ENCODE results near the gene TPCN1.
"Not testable (repeated sequence)": the region's sequence is repeated elsewhere in the genome, so short reads cannot be mapped to it uniquely, and the experiment has no call there.

The TPCN1 gene

GRCh38 chr12:113204804-113205203 is 16.5 kb upstream of the TPCN1 start:
- no peak overlapping the region for H3K4ac ChIP-seq (ENCODE audit: low read length)
- H3K14ac ChIP-seq (ENCODE audit: low read length): no peak overlapping the region
- H2BK15ac ChIP-seq (ENCODE audit: low read length): no peak overlapping the region
- peaks cover 0 to 7% of the 10 kb centered on the region in 2 donors for H3K9me3 ChIP-seq (replicated peaks in 1 of 2; ENCODE audit: control insufficient read depth in 2 of 2, insufficient read depth in 1 of 2, low read depth in 1 of 2, low read length in 2 of 2)
- H2BK5ac ChIP-seq (ENCODE audit: low read length): no peak overlapping the region
- no peak for DNase-seq (ENCODE audit: low spot score)
- no peak overlapping the region for H3K23ac ChIP-seq (ENCODE audit: low read depth, low read length, poor library complexity)
- no peak overlapping the region for H4K91ac ChIP-seq (ENCODE audit: low read depth, low read length, poor library complexity)
- no peak overlapping the region for H3K4me2 ChIP-seq (ENCODE audit: insufficient read depth, low read length, poor library complexity, severe bottlenecking)
- no peaks in the 10 kb centered on the region for H3K4me1 ChIP-seq (ENCODE audit: control insufficient read depth in 2 of 2, insufficient read depth in 1 of 2, low read depth in 1 of 2, low read length in 2 of 2)
- H4K8ac ChIP-seq (ENCODE audit: low read depth, low read length): no peak overlapping the region
- no peak overlapping the region for H2AFZ ChIP-seq (ENCODE audit: low read length)
- H2AK5ac ChIP-seq (ENCODE audit: low read depth, low read length): no peak overlapping the region
- WGBS, 2 donors (ENCODE audit: extremely low coverage in 2 of 2, insufficient read length in 2 of 2, insufficient replicate concordance in 1 of 2): no CpG with 5 or more reads among the region's 3 CpGs
- no peak overlapping the region for H2BK12ac ChIP-seq (ENCODE audit: low read length)
- H3K27me3 ChIP-seq (ENCODE audit: control insufficient read depth in 3 of 3, insufficient read depth in 3 of 3, low read depth in 1 of 3, low read length in 3 of 3): no peaks in the 10 kb centered on the region
- H3K9ac ChIP-seq (ENCODE audit: low read depth, low read length, poor library complexity): no peak overlapping the region
- H3K36me3 ChIP-seq (replicated peaks in 1 of 2; ENCODE audit: control insufficient read depth in 2 of 2, insufficient read depth in 2 of 2, low read length in 2 of 2): no peaks in the 10 kb centered on the region
- H2BK120ac ChIP-seq (ENCODE audit: low read depth, low read length): no peak overlapping the region
- no peak overlapping the region for H3K4me3 ChIP-seq (ENCODE audit: low read length in 2 of 2)
- H3K18ac ChIP-seq (ENCODE audit: low read length): no peak overlapping the region
- H3K79me1 ChIP-seq (ENCODE audit: low read depth, low read length): no peaks in the 10 kb centered on the region
- no peak overlapping the region for H3K27ac ChIP-seq (replicated peaks; ENCODE audit: low read length)

- not testable (repeated sequence) for H3K9me3 ChIP-seq (replicated peaks in 1 of 2; ENCODE audit: control insufficient read depth in 2 of 2, insufficient read depth in 1 of 2, low read depth in 1 of 2, low read length in 2 of 2); H3K27ac ChIP-seq (replicated peaks; ENCODE audit: low read length); H2AFZ ChIP-seq (ENCODE audit: low read length); H3K79me1 ChIP-seq (ENCODE audit: low read depth, low read length); H2BK15ac ChIP-seq (ENCODE audit: low read length); H3K23ac ChIP-seq (ENCODE audit: low read depth, low read length, poor library complexity); H3K9ac ChIP-seq (ENCODE audit: low read depth, low read length, poor library complexity); H3K4me3 ChIP-seq (ENCODE audit: low read length in 2 of 2); H3K4me1 ChIP-seq (ENCODE audit: control insufficient read depth in 2 of 2, insufficient read depth in 1 of 2, low read depth in 1 of 2, low read length in 2 of 2); H3K14ac ChIP-seq (ENCODE audit: low read length); H2AK5ac ChIP-seq (ENCODE audit: low read depth, low read length); H2BK120ac ChIP-seq (ENCODE audit: low read depth, low read length); H3K27me3 ChIP-seq (ENCODE audit: control insufficient read depth in 3 of 3, insufficient read depth in 3 of 3, low read depth in 1 of 3, low read length in 3 of 3); DNase-seq (ENCODE audit: low spot score); H3K4me2 ChIP-seq (ENCODE audit: insufficient read depth, low read length, poor library complexity, severe bottlenecking); H2BK5ac ChIP-seq (ENCODE audit: low read length); H4K91ac ChIP-seq (ENCODE audit: low read depth, low read length, poor library complexity); H3K18ac ChIP-seq (ENCODE audit: low read length); H4K8ac ChIP-seq (ENCODE audit: low read depth, low read length); H3K36me3 ChIP-seq (replicated peaks in 1 of 2; ENCODE audit: control insufficient read depth in 2 of 2, insufficient read depth in 2 of 2, low read length in 2 of 2); H2BK12ac ChIP-seq (ENCODE audit: low read length); H3K4ac ChIP-seq (ENCODE audit: low read length)
- no CpG with 5 or more reads among the region's 5 CpGs for WGBS, 2 donors (ENCODE audit: extremely low coverage in 2 of 2, insufficient read length in 2 of 2, insufficient replicate concordance in 1 of 2)
Measured at GRCh38 chr12:113206802-113207201, 14.5 kb upstream of the TPCN1 start.

- H3K27me3 ChIP-seq (ENCODE audit: control insufficient read depth in 3 of 3, insufficient read depth in 3 of 3, low read depth in 1 of 3, low read length in 3 of 3): no peaks in the 10 kb centered on the region
- H3K4me1 ChIP-seq (ENCODE audit: control insufficient read depth in 2 of 2, insufficient read depth in 1 of 2, low read depth in 1 of 2, low read length in 2 of 2): no peaks in the 10 kb centered on the region
- no peak overlapping the region for H2AFZ ChIP-seq (ENCODE audit: low read length)
- H3K4me2 ChIP-seq (ENCODE audit: insufficient read depth, low read length, poor library complexity, severe bottlenecking): no peak overlapping the region
- no peak overlapping the region for H2BK5ac ChIP-seq (ENCODE audit: low read length)
- no peak overlapping the region for H3K14ac ChIP-seq (ENCODE audit: low read length)
- H4K91ac ChIP-seq (ENCODE audit: low read depth, low read length, poor library complexity): no peak overlapping the region
- H3K18ac ChIP-seq (ENCODE audit: low read length): no peak overlapping the region
- no peaks in the 10 kb centered on the region for H3K36me3 ChIP-seq (replicated peaks in 1 of 2; ENCODE audit: control insufficient read depth in 2 of 2, insufficient read depth in 2 of 2, low read length in 2 of 2)
- no peak overlapping the region for H2BK15ac ChIP-seq (ENCODE audit: low read length)
- no peak overlapping the region for H4K8ac ChIP-seq (ENCODE audit: low read depth, low read length)
- H3K4me3 ChIP-seq (ENCODE audit: low read length in 2 of 2): no peak overlapping the region
- no peak overlapping the region for H3K9ac ChIP-seq (ENCODE audit: low read depth, low read length, poor library complexity)
- H2BK12ac ChIP-seq (ENCODE audit: low read length): no peak overlapping the region
- H3K27ac ChIP-seq (replicated peaks; ENCODE audit: low read length): no peak overlapping the region
- H2AK5ac ChIP-seq (ENCODE audit: low read depth, low read length): no peak overlapping the region
- no peak overlapping the region for H2BK120ac ChIP-seq (ENCODE audit: low read depth, low read length)
- WGBS, 2 donors (ENCODE audit: extremely low coverage in 2 of 2, insufficient read length in 2 of 2, insufficient replicate concordance in 1 of 2): no CpG with 5 or more reads among the region's 6 CpGs
- no peaks in the 10 kb centered on the region for H3K79me1 ChIP-seq (ENCODE audit: low read depth, low read length)
- peaks cover 0 to 7% of the 10 kb centered on the region in 2 donors for H3K9me3 ChIP-seq (replicated peaks in 1 of 2; ENCODE audit: control insufficient read depth in 2 of 2, insufficient read depth in 1 of 2, low read depth in 1 of 2, low read length in 2 of 2)
- no peak overlapping the region for H3K4ac ChIP-seq (ENCODE audit: low read length)
- no peak for DNase-seq (ENCODE audit: low spot score)
- H3K23ac ChIP-seq (ENCODE audit: low read depth, low read length, poor library complexity): peak overlapping the region; percentile 2
Measured at GRCh38 chr12:113207613-113208040, 13.6 kb upstream of the TPCN1 start.

GRCh38 chr12:113208041-113208934 is 13.0 kb upstream of the TPCN1 start:
- peak overlapping the region; percentile 68 for H2AFZ ChIP-seq (ENCODE audit: low read length)
- no peak overlapping the region for H3K27ac ChIP-seq (replicated peaks; ENCODE audit: low read length)
- no peak for DNase-seq (ENCODE audit: low spot score)
- H4K91ac ChIP-seq (ENCODE audit: low read depth, low read length, poor library complexity): no peak overlapping the region
- no peak overlapping the region for H3K4me3 ChIP-seq (ENCODE audit: low read length in 2 of 2)
- H2BK15ac ChIP-seq (ENCODE audit: low read length): no peak overlapping the region
- no peak overlapping the region for H2BK12ac ChIP-seq (ENCODE audit: low read length)
- no peaks in the 10 kb centered on the region for H3K79me1 ChIP-seq (ENCODE audit: low read depth, low read length)
- H3K14ac ChIP-seq (ENCODE audit: low read length): no peak overlapping the region
- H3K9me3 ChIP-seq (replicated peaks in 1 of 2; ENCODE audit: control insufficient read depth in 2 of 2, insufficient read depth in 1 of 2, low read depth in 1 of 2, low read length in 2 of 2): peaks cover 0 to 7% of the 10 kb centered on the region in 2 donors
- no peaks in the 10 kb centered on the region for H3K36me3 ChIP-seq (replicated peaks in 1 of 2; ENCODE audit: control insufficient read depth in 2 of 2, insufficient read depth in 2 of 2, low read length in 2 of 2)
- H3K27me3 ChIP-seq (ENCODE audit: control insufficient read depth in 3 of 3, insufficient read depth in 3 of 3, low read depth in 1 of 3, low read length in 3 of 3): no peaks in the 10 kb centered on the region
- H3K23ac ChIP-seq (ENCODE audit: low read depth, low read length, poor library complexity): no peak overlapping the region
- no peaks in the 10 kb centered on the region for H3K4me1 ChIP-seq (ENCODE audit: control insufficient read depth in 2 of 2, insufficient read depth in 1 of 2, low read depth in 1 of 2, low read length in 2 of 2)
- no peak overlapping the region for H3K9ac ChIP-seq (ENCODE audit: low read depth, low read length, poor library complexity)
- no peak overlapping the region for H2AK5ac ChIP-seq (ENCODE audit: low read depth, low read length)
- no peak overlapping the region for H4K8ac ChIP-seq (ENCODE audit: low read depth, low read length)
- no CpG with 5 or more reads among the region's 10 CpGs for WGBS, 2 donors (ENCODE audit: extremely low coverage in 2 of 2, insufficient read length in 2 of 2, insufficient replicate concordance in 1 of 2)
- H3K18ac ChIP-seq (ENCODE audit: low read length): no peak overlapping the region
- H3K4ac ChIP-seq (ENCODE audit: low read length): no peak overlapping the region
- no peak overlapping the region for H2BK5ac ChIP-seq (ENCODE audit: low read length)
- H3K4me2 ChIP-seq (ENCODE audit: insufficient read depth, low read length, poor library complexity, severe bottlenecking): no peak overlapping the region
- H2BK120ac ChIP-seq (ENCODE audit: low read depth, low read length): no peak overlapping the region
